ENCODE measurements around the gene CLDN20.
A peak's percentile ranks its signal among the peaks of the same experiment; 100 is the strongest.

The CLDN20 gene

GRCh38 chr6:155234687-155235086 is 29.1 kb upstream of the CLDN20 start:
- H3K36me3 Mint-ChIP-seq: no peaks in the 10 kb centered on the region
- no peak overlapping the region for H3K27ac Mint-ChIP-seq
- peak; percentile 19 for ATAC-seq
- no peaks in the 10 kb centered on the region for H3K9me3 Mint-ChIP-seq
- no peaks in the 10 kb centered on the region for H3K4me1 Mint-ChIP-seq
- H3K4me3 Mint-ChIP-seq: no peak overlapping the region
- no peak for DNase-seq (ENCODE audit: low spot score in 2 of 2)

GRCh38 chr6:155235087-155235486 is 28.7 kb upstream of the CLDN20 start:
- Mint-ChIP-seq H3K4me1 (no peaks in the 10 kb centered on the region), H3K9me3 (no peaks in the 10 kb centered on the region), H3K27ac (no peak overlapping the region), H3K36me3 (no peaks in the 10 kb centered on the region), H3K4me3 (no peak overlapping the region)
- ATAC-seq (no peak), DNase-seq (ENCODE audit: low spot score in 2 of 2) (no peak)

GRCh38 chr6:155237613-155238012 is 26.2 kb upstream of the CLDN20 start:
- Mint-ChIP-seq H3K4me3 (no peak overlapping the region), H3K4me1 (no peaks in the 10 kb centered on the region), H3K36me3 (no peaks in the 10 kb centered on the region), H3K9me3 (no peaks in the 10 kb centered on the region), H3K27ac (no peak overlapping the region)
- DNase-seq (ENCODE audit: low spot score in 2 of 2) (no peak), ATAC-seq (no peak)

GRCh38 chr6:155240905-155241600 is 22.8 kb upstream of the CLDN20 start:
- no peak overlapping the region for H3K4me3 Mint-ChIP-seq
- DNase-seq (ENCODE audit: low spot score in 2 of 2): no peak
- no peak for ATAC-seq
- no peaks in the 10 kb centered on the region for H3K36me3 Mint-ChIP-seq
- H3K27ac Mint-ChIP-seq: no peak overlapping the region
- H3K4me1 Mint-ChIP-seq: no peaks in the 10 kb centered on the region
- H3K9me3 Mint-ChIP-seq: no peaks in the 10 kb centered on the region

- DNase-seq (ENCODE audit: low spot score in 2 of 2) (no peak), ATAC-seq (no peak)
- Mint-ChIP-seq H3K4me1 (no peaks in the 10 kb centered on the region), H3K27ac (no peak overlapping the region), H3K4me3 (no peak overlapping the region), H3K36me3 (peaks cover 3% of the 10 kb centered on the region), H3K9me3 (no peaks in the 10 kb centered on the region)
These were observed 21.8 kb upstream of the CLDN20 start for GRCh38 chr6:155241966-155242365.

- H3K4me1 Mint-ChIP-seq: no peaks in the 10 kb centered on the region
- DNase-seq (ENCODE audit: low spot score in 2 of 2) (no peak), ATAC-seq (no peak)
- no peaks in the 10 kb centered on the region for H3K9me3 Mint-ChIP-seq
- H3K4me3 Mint-ChIP-seq: no peak overlapping the region
- peaks cover 23% of the 10 kb centered on the region for H3K36me3 Mint-ChIP-seq
- H3K27ac Mint-ChIP-seq: no peak overlapping the region
These were observed 19.4 kb upstream of the CLDN20 start for GRCh38 chr6:155244434-155244833.

GRCh38 chr6:155245193-155245592 is 18.6 kb upstream of the CLDN20 start:
- Mint-ChIP-seq H3K4me3 (no peak overlapping the region), H3K9me3 (no peaks in the 10 kb centered on the region), H3K27ac (no peak overlapping the region), H3K4me1 (no peaks in the 10 kb centered on the region), H3K36me3 (peaks cover 30% of the 10 kb centered on the region)
- DNase-seq (ENCODE audit: low spot score in 2 of 2) (no peak), ATAC-seq (no peak)

GRCh38 chr6:155245831-155246230 is 18.0 kb upstream of the CLDN20 start:
- no peak overlapping the region for H3K27ac Mint-ChIP-seq

GRCh38 chr6:155246825-155247224 is 17.0 kb upstream of the CLDN20 start:
- no peak for ATAC-seq
- no peak for DNase-seq (ENCODE audit: low spot score in 2 of 2)
- no peaks in the 10 kb centered on the region for H3K9me3 Mint-ChIP-seq
- no peak overlapping the region for H3K4me3 Mint-ChIP-seq
- no peak overlapping the region for H3K27ac Mint-ChIP-seq
- peaks cover 45% of the 10 kb centered on the region for H3K36me3 Mint-ChIP-seq
- H3K4me1 Mint-ChIP-seq: no peaks in the 10 kb centered on the region

More at GRCh38 chr6:155245831-155246230, 18.0 kb upstream of the CLDN20 start:
- DNase-seq (ENCODE audit: low spot score in 2 of 2) (no peak), ATAC-seq (no peak)
- Mint-ChIP-seq H3K4me3 (no peak overlapping the region), H3K36me3 (peaks cover 37% of the 10 kb centered on the region), H3K4me1 (no peaks in the 10 kb centered on the region), H3K9me3 (no peaks in the 10 kb centered on the region)

- no peak overlapping the region for H3K4me3 Mint-ChIP-seq
- H3K9me3 Mint-ChIP-seq: no peaks in the 10 kb centered on the region
- no peak overlapping the region for H3K27ac Mint-ChIP-seq
- ATAC-seq: no peak
- peaks cover 50% of the 10 kb centered on the region for H3K36me3 Mint-ChIP-seq
- DNase-seq (ENCODE audit: low spot score in 2 of 2): no peak
- H3K4me1 Mint-ChIP-seq: no peaks in the 10 kb centered on the region
These were observed 16.2 kb upstream of the CLDN20 start for GRCh38 chr6:155247618-155248007.

- Mint-ChIP-seq H3K4me1 (no peaks in the 10 kb centered on the region), H3K9me3 (no peaks in the 10 kb centered on the region), H3K27ac (peak overlapping the region; percentile 51), H3K36me3 (peaks cover 56% of the 10 kb centered on the region), H3K4me3 (no peak overlapping the region)
- DNase-seq (ENCODE audit: low spot score in 2 of 2) (no peak), ATAC-seq (peak; percentile 47)
These were observed 15.5 kb upstream of the CLDN20 start for GRCh38 chr6:155248008-155249001.

GRCh38 chr6:155250701-155251381 is 13.0 kb upstream of the CLDN20 start:
- DNase-seq (ENCODE audit: low spot score in 2 of 2): no peak
- Mint-ChIP-seq H3K27ac (peak overlapping the region; percentile 68), H3K9me3 (no peaks in the 10 kb centered on the region), H3K4me3 (no peak overlapping the region), H3K4me1 (no peaks in the 10 kb centered on the region), H3K36me3 (peaks cover 82% of the 10 kb centered on the region)
- ATAC-seq: no peak

GRCh38 chr6:155252581-155252980 is 11.2 kb upstream of the CLDN20 start:
- Mint-ChIP-seq H3K27ac (no peak overlapping the region), H3K4me1 (no peaks in the 10 kb centered on the region), H3K9me3 (no peaks in the 10 kb centered on the region), H3K4me3 (no peak overlapping the region), H3K36me3 (peaks cover 90% of the 10 kb centered on the region)
- DNase-seq (ENCODE audit: low spot score in 2 of 2): no peak
- ATAC-seq: no peak

GRCh38 chr6:155253337-155253736 is 10.5 kb upstream of the CLDN20 start:
- H3K9me3 Mint-ChIP-seq: no peaks in the 10 kb centered on the region
- no peaks in the 10 kb centered on the region for H3K4me1 Mint-ChIP-seq
- DNase-seq (ENCODE audit: low spot score in 2 of 2) (no peak), ATAC-seq (no peak)
- H3K4me3 Mint-ChIP-seq: no peak overlapping the region
- peaks cover 95% of the 10 kb centered on the region for H3K36me3 Mint-ChIP-seq
- H3K27ac Mint-ChIP-seq: peak overlapping the region; percentile 79

- H3K4me3 Mint-ChIP-seq: no peak overlapping the region
- H3K4me1 Mint-ChIP-seq: no peaks in the 10 kb centered on the region
- H3K9me3 Mint-ChIP-seq: no peaks in the 10 kb centered on the region
- peaks cover 95% of the 10 kb centered on the region for H3K36me3 Mint-ChIP-seq
- peak overlapping the region; percentile 79 for H3K27ac Mint-ChIP-seq
- DNase-seq (ENCODE audit: low spot score in 2 of 2) (no peak), ATAC-seq (no peak)
These were observed 9.7 kb upstream of the CLDN20 start for GRCh38 chr6:155254139-155254538.

Data from stimulated activated effector memory CD8-positive, alpha-beta T cell treated with anti-CD3 and anti-CD28 coated beads, Interleukin-12 subunit alpha, Interleukin-12 subunit beta, amount 100 ng/mL, for 72 hours (primary cell).